T-cell (primary cell): ENCODE measurements around the gene PPP4R3A. TPM values are rescaled to one million over a fixed set of nuclear protein-coding genes. Genes with fewer than 3 reads are reported as not detected.
A peak's percentile ranks its signal among the peaks of the same experiment; 100 is the strongest.
"Not testable (repeated sequence)": the region's sequence is repeated elsewhere in the genome, so short reads cannot be mapped to it uniquely, and the experiment has no call there.

ENCODE experiments used
- ATAC-seq, 4 experiments: fragments of 200-7000 bp in 3 of 4; fragments of 150-1000 bp in 1 of 4; cut with Tn5 transposase; replicated peaks in 1 of 4; 1 replicate in 3 of 4; 2 replicates in 1 of 4; pipeline ENCODE4 v1.10.0; 2021; ENCODE audit warnings: moderate library complexity in 3 of 4, mild to moderate bottlenecking in 2 of 4, moderate number of reproducible peaks in 1 of 4
- CTCF ChIA-PET, 2 donors: fragments of 300-600 bp; sonication (Branson Sonifier 250); formaldehyde crosslinking; loops; one replicate each; lab custom pipeline; 2022; ENCODE audit warnings: antibody characterized with exemption in 2 of 2; lab: Charles Lee
- POLR2A ChIA-PET, 2 donors: fragments of 300-600 bp; sonication (Branson Sonifier 250); formaldehyde crosslinking; loops; one replicate each; lab custom pipeline; 2022; ENCODE audit warnings: antibody characterized with exemption in 2 of 2; lab: Charles Lee
- DNase-seq, 35 experiments: peaks; one replicate each; pipeline versions ENCODE4 v3.0.0 to v3.0.0-alpha.2; 2013 to 2023
- H3K27ac ChIP-seq: one replicate; pipeline ENCODE4 v1.5.1; 2013; ENCODE audit warnings: low read length
- H3K27me3 ChIP-seq, 2 experiments: replicated peaks in 1 of 2; 1 replicate in 1 of 2; 2 replicates in 1 of 2; pipeline versions ENCODE4 v1.6.1 to v1.7.0; 2013; ENCODE audit warnings: low read length in 1 of 2, mixed read lengths in 1 of 2; ENCODE audit not compliant: control insufficient read depth in 2 of 2, insufficient read depth in 2 of 2; ENCODE audit errors: extremely low read depth in 1 of 2
- H3K36me3 ChIP-seq, 2 donors: 1 replicate in 1 of 2; 2 replicates in 1 of 2; pipeline versions ENCODE4 v1.6.1 to v1.7.0; 2013; ENCODE audit warnings: low read length in 1 of 2; ENCODE audit not compliant: control insufficient read depth in 2 of 2, insufficient read depth in 1 of 2; ENCODE audit errors: extremely low read depth in 1 of 2
- H3K4me1 ChIP-seq, 2 experiments: 1 replicate in 1 of 2; 2 replicates in 1 of 2; pipeline versions ENCODE4 v1.6.1 to v1.7.0; 2013; ENCODE audit warnings: low read length in 2 of 2, mixed read lengths in 1 of 2; ENCODE audit not compliant: insufficient read depth in 2 of 2, control insufficient read depth in 1 of 2; ENCODE audit errors: extremely low read depth in 1 of 2
- H3K4me3 ChIP-seq, 2 donors: 1 replicate in 1 of 2; 2 replicates in 1 of 2; pipeline versions ENCODE4 v1.5.1 to v1.7.0; 2013; ENCODE audit warnings: mild to moderate bottlenecking in 2 of 2, low read length in 1 of 2, moderate library complexity in 1 of 2; ENCODE audit not compliant: control insufficient read depth in 1 of 2; ENCODE audit errors: extremely low read depth in 1 of 2
- H3K9me3 ChIP-seq: 2 replicates; pipeline ENCODE4 v1.7.0; 2013
- H3K27ac Mint-ChIP-seq, 2 donors: one replicate each; pipeline ENCODE4 v1.8.0; 2020 to 2021; ENCODE audit warnings: mild to moderate bottlenecking in 2 of 2, mixed read lengths in 2 of 2
- H3K27me3 Mint-ChIP-seq, 2 donors: one replicate each; pipeline ENCODE4 v1.8.0; 2021 to 2022; ENCODE audit warnings: mixed read lengths in 2 of 2
- H3K36me3 Mint-ChIP-seq: one replicate; pipeline ENCODE4 v1.8.0; 2021; ENCODE audit warnings: mixed read lengths
- H3K4me1 Mint-ChIP-seq, 3 donors: one replicate each; pipeline ENCODE4 v1.8.0; 2020 to 2022; ENCODE audit warnings: mixed read lengths in 3 of 3, mild to moderate bottlenecking in 1 of 3
- H3K4me3 Mint-ChIP-seq, 3 donors: one replicate each; pipeline ENCODE4 v1.8.0; 2020 to 2022; ENCODE audit warnings: mild to moderate bottlenecking in 3 of 3, mixed read lengths in 3 of 3, moderate library complexity in 3 of 3
- H3K9me3 Mint-ChIP-seq, 3 donors: one replicate each; pipeline ENCODE4 v1.8.0; 2020 to 2022; ENCODE audit warnings: mixed read lengths in 3 of 3
- WGBS: methylation state at CpG from one replicate; pipeline ENCODE4 v1.1.5; 2013; ENCODE audit warnings: missing lambda C conversion rate; ENCODE audit not compliant: insufficient coverage; 5-methylcytosine and 5-hydroxymethylcytosine counted together
- total RNA-seq, 35 experiments: library from RNA in 6 of 35; stranded (reverse) in 6 of 35; fragments of 120-200 nt in 1 of 35; gene quantifications; one replicate each; pipeline versions ENCODE4 v1.2.1 to v1.2.4 and lab custom pipeline; 2013 to 2026

Gene PPP4R3A
- total RNA-seq, 5 donors from 2014 or later (not counting 1 experiment from before 2014, with no cell fraction given) = 158 to 200 (median 169) TPM

DNA sequence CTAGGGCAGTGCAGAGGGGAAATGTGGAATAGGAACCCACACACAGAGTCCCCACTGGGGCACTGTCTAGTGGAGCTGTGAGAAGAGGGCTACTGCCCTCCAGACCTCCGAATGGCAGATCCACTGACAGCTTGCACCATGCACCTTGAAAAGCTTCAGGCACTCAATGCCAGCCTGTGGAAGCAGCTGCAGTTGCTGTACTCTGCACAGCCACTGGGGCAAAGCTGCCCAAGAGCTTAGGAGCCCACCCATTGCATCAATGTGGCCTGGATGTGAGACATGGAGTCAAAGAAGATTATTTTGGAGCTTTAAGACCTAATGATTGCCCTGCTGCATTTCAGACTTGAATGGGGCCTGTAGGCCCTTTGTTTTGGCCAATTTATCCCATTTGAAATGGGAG is 70.8 kb downstream of the PPP4R3A start:
- Histone ChIP-seq H3K36me3 (no peaks in the 10 kb centered on the region), H3K27ac (no peak overlapping the region), H3K27me3 (peaks cover 0 to 5% of the 10 kb centered on the region in 2 experiments), H3K9me3 (no peaks in the 10 kb centered on the region), H3K4me3 (no peak overlapping the region), H3K4me1 (no peaks in the 10 kb centered on the region)
- WGBS = 100% methylated on average over 1 of the region's 1 CpG
- Mint-ChIP-seq H3K9me3 (no peaks in the 10 kb centered on the region), H3K4me3 (no peak overlapping the region), H3K36me3 (peaks cover 3% of the 10 kb centered on the region), H3K4me1 (no peaks in the 10 kb centered on the region), H3K27ac (no peak overlapping the region), H3K27me3 (peaks cover 0 to 1% of the 10 kb centered on the region in 2 donors)
- ChIA-PET POLR2A (no interaction called here), CTCF (no interaction called here)
- ATAC-seq = no peak
- DNase-seq = no peak

DNA sequence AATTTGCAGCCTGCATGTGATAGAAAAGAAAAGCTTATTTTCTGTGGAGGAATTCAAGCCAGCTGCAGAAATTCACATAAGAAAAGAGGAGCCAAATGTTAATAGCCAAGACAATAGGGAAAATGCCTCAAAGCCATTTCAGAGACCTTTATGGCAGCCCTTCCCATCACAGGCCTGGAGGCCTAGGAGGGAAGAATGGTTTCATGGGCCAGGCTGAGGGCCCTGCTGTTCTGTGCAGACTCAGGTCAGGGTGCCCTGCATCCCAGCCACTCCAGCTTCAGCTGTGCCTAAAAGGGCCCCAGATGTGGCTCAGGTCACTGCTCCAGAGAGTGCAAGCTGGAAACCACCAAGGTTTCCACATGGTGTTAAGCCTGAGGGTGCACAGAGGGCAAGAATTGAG is 71.3 kb downstream of the PPP4R3A start:
- Histone ChIP-seq H3K4me3 (no peak overlapping the region), H3K4me1 (no peaks in the 10 kb centered on the region), H3K36me3 (no peaks in the 10 kb centered on the region), H3K27me3 (peaks cover 0 to 5% of the 10 kb centered on the region in 2 experiments), H3K9me3 (no peaks in the 10 kb centered on the region), H3K27ac (no peak overlapping the region)
- ChIA-PET POLR2A (no interaction called here), CTCF (interaction anchor here in 1 of 2 donors (0.6 kb wide), 1 partner anchor 97 kb away, joined by 6 read pairs; no protein-coding TSS in a partner anchor)
- no peak for ATAC-seq
- no peak overlapping the region for H3K4me3 Mint-ChIP-seq
- H3K4me1 Mint-ChIP-seq = no peaks in the 10 kb centered on the region
- peaks cover 0 to 1% of the 10 kb centered on the region in 2 donors for H3K27me3 Mint-ChIP-seq
- H3K36me3 Mint-ChIP-seq = peaks cover 3% of the 10 kb centered on the region
- no peak for DNase-seq
- no peaks in the 10 kb centered on the region for H3K9me3 Mint-ChIP-seq
- peak overlapping the region in 1 of 2 donors; percentile 46 for H3K27ac Mint-ChIP-seq

DNA sequence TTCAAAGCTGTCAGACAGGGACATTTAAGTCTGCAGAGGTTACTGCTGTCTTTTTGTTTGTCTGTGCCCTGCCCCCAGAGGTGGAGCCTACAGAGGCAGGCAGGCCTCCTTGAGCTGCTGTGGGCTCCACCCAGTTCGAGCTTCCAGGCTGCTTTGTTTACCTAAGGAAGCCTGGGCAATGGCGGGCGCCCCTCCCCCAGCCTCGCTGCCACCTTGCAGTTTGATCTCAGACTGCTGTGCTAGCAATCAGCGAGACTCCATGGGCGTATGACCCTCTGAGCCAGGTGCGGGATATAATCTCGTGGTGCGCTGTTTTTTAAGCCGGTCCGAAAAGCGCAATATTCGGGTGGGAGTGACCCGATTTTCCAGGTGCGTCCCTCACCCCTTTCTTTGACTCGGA is 73.8 kb downstream of the PPP4R3A start:
- ATAC-seq = not testable (repeated sequence)
- 81% methylated on average over 13 of the region's 16 CpGs for WGBS

DNA sequence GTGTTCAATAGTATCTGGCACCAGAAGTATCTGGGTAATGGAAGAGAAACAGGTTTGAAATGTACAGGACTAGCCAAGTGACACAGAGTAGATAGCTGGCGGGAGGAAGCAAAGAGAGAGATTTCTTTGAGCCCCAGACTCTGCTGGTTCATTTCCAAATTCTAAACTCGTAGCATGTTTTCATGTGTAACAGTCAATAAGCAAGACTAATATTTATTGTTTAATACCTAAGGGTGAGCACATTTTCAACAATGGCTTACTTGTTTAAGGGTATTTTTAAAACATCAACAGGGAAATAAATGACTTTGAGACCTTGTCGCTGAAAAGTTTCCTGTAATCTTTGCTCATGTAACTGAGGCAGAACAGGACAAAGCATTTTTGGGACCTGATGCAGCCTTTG is 80.7 kb downstream of the PPP4R3A start:
- H3K27ac Mint-ChIP-seq = peak overlapping the region in 1 of 2 donors; percentile 8
- H3K27me3 Mint-ChIP-seq = no peaks in the 10 kb centered on the region
- ATAC-seq (no peak), DNase-seq (no peak)
- H3K4me3 ChIP-seq = no peak overlapping the region
- ChIA-PET CTCF (no interaction called here), POLR2A (no interaction called here)
- WGBS = 100% methylated on average over 1 of the region's 3 CpGs
- no peaks in the 10 kb centered on the region for H3K36me3 ChIP-seq
- no peaks in the 10 kb centered on the region for H3K27me3 ChIP-seq
- no peaks in the 10 kb centered on the region for H3K36me3 Mint-ChIP-seq
- H3K9me3 ChIP-seq = no peaks in the 10 kb centered on the region
- H3K27ac ChIP-seq = no peak overlapping the region
- peaks cover 9 to 20% (median 15%) of the 10 kb centered on the region in 3 donors for H3K4me1 Mint-ChIP-seq
- H3K4me1 ChIP-seq = peaks cover 0 to 7% of the 10 kb centered on the region in 2 experiments
- H3K4me3 Mint-ChIP-seq = no peak overlapping the region
- H3K9me3 Mint-ChIP-seq = no peaks in the 10 kb centered on the region

More for the DNA sequence above, 73.8 kb downstream of the PPP4R3A start:
- H3K27ac Mint-ChIP-seq, H3K27me3 Mint-ChIP-seq, POLR2A ChIA-PET, CTCF ChIA-PET, H3K27me3 ChIP-seq, H3K36me3 ChIP-seq, H3K9me3 Mint-ChIP-seq, H3K27ac ChIP-seq, H3K4me1 Mint-ChIP-seq, H3K4me1 ChIP-seq, H3K9me3 ChIP-seq, DNase-seq, H3K36me3 Mint-ChIP-seq, H3K4me3 ChIP-seq, H3K4me3 Mint-ChIP-seq: not testable (repeated sequence)

DNA sequence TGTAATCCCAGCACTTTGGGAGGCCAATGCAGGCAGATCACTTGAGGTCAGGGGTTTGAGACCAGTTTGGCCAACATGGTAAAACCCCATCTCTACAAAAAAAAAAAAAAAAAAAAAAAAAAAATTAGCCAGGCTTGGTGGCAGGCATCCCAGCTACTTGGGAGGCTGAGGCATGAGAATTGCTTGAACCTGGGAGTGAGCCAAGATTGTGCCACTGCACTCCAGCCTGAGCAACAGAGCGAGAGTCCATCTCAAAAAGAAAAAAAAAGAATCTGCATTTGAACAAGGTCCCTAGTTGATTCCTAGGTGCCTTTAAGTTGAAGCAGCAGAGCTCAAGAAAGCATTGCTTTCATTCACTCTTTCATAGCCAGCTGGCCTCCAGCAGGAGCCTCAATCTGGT is 81.2 kb downstream of the PPP4R3A start:
- 100% methylated on average over 1 of the region's 1 CpG for WGBS
- ChIA-PET CTCF (interaction anchor here in 1 of 2 donors (0.8 kb wide), 1 partner anchor 13 kb away, joined by 3 read pairs; no protein-coding TSS in a partner anchor), POLR2A (interaction anchor here in 1 of 2 donors (0.6 kb wide), 1 partner anchor 19 kb away, joined by 4 read pairs; no protein-coding TSS in a partner anchor)
- not testable (repeated sequence) for H3K27ac ChIP-seq, H3K9me3 Mint-ChIP-seq, DNase-seq, H3K4me3 ChIP-seq, ATAC-seq, H3K36me3 Mint-ChIP-seq, H3K27me3 ChIP-seq, H3K4me1 ChIP-seq, H3K36me3 ChIP-seq, H3K4me3 Mint-ChIP-seq, H3K27me3 Mint-ChIP-seq, H3K9me3 ChIP-seq
- Mint-ChIP-seq H3K4me1 (peaks cover 9 to 20% (median 15%) of the 10 kb centered on the region in 3 donors), H3K27ac (peak overlapping the region in 1 of 2 donors; percentile 8)

DNA sequence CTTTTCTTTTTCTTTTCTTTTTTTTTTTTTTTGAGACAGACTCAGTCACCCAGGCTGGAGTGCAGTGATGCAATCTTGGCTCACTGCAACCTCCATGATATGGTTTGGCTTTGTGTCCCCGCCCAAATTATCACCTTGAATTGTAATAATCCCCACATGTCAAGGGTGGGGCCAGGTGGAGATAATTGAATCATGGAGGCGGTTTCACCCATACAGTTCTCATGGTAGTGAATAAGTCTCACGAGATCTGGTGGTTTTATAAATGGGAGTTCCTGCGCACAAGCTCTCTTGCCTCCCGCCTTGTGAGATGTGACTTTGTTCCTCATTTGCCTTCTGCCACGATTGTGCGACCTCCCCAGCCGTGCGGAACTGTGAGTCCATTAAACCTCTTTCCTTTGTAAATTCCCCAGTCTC is 84.6 kb downstream of the PPP4R3A start:
- DNase-seq, H3K4me3 ChIP-seq, H3K4me3 Mint-ChIP-seq, H3K36me3 Mint-ChIP-seq, H3K27me3 Mint-ChIP-seq, H3K36me3 ChIP-seq, H3K9me3 Mint-ChIP-seq, ATAC-seq, H3K27me3 ChIP-seq, H3K9me3 ChIP-seq, H3K4me1 ChIP-seq, H3K27ac ChIP-seq, H3K27ac Mint-ChIP-seq: not testable (repeated sequence)
- ChIA-PET CTCF (interaction anchor here in 1 of 2 donors (0.7 to 0.9 kb wide), 2 partner anchors 30 to 101 kb away, joined by 4 to 5 read pairs; no protein-coding TSS in a partner anchor), POLR2A (interaction anchor here in 1 of 2 donors (0.7 kb wide), 1 partner anchor 79 kb away, joined by 4 read pairs; no protein-coding TSS in a partner anchor)
- WGBS = no CpG with 5 or more reads among the region's 9 CpGs
- H3K4me1 Mint-ChIP-seq = peaks cover 9 to 23% (median 15%) of the 10 kb centered on the region in 3 donors
